Left lung (tissue), 10 donors: ENCODE results near the gene ADCK2. TPM values are rescaled to one million over a fixed set of nuclear protein-coding genes. Genes with fewer than 3 reads are reported as not detected.
"Not testable (repeated sequence)": the region's sequence is repeated elsewhere in the genome, so short reads cannot be mapped to it uniquely, and the experiment has no call there.

ENCODE experiments used
- ATAC-seq: fragments of 200-7000 bp; cut with Tn5 transposase; one replicate; pipeline ENCODE4 v1.9.1; 2020; ENCODE audit warnings: moderate library complexity
- DNase-seq, 4 donors: peaks; one replicate each; pipeline ENCODE4 v3.0.0-alpha.2; 2013 to 2020
- H3K27ac ChIP-seq, 2 donors: fragments of 200-600 bp; sonication (generic) in 1 of 2; one replicate each; pipeline versions ENCODE4 v1.5.0 to v1.8.0; 2020 to 2021
- H3K27me3 ChIP-seq, 2 donors: fragments of 200-600 bp; sonication (generic) in 1 of 2; one replicate each; pipeline versions ENCODE4 v1.5.0 to v1.8.0; 2020 to 2021
- H3K36me3 ChIP-seq, 2 donors: fragments of 200-600 bp; sonication (generic) in 1 of 2; one replicate each; pipeline versions ENCODE4 v1.5.0 to v1.8.0; 2020 to 2021
- H3K4me1 ChIP-seq, 2 donors: fragments of 200-600 bp; one replicate each; pipeline ENCODE4 v1.8.0; 2021
- H3K4me3 ChIP-seq, 2 donors: fragments of 200-600 bp; sonication (generic) in 1 of 2; one replicate each; pipeline versions ENCODE4 v1.5.0 to v1.8.0; 2020 to 2021; ENCODE audit warnings: mild to moderate bottlenecking in 1 of 2
- H3K9me3 ChIP-seq, 2 donors: fragments of 200-600 bp; sonication (generic) in 1 of 2; one replicate each; pipeline versions ENCODE4 v1.5.0 to v1.8.0; 2020 to 2021
- intact Hi-C, 2 donors: fragments of 100-400 bp; cut with DNase I; formaldehyde crosslinking; loops; one replicate each; pipeline versions ENCODE4 v1.11.2 to v1.14.2; 2022
- polyA plus RNA-seq, 6 donors: library from polyadenylated mRNA; unstranded; fragments of 120-200 nt; gene quantifications; one replicate each; pipeline ENCODE4 v1.2.1, GENCODE V29; 2013; ENCODE audit not compliant: insufficient read length in 6 of 6
- total RNA-seq, 2 donors: library from RNA; stranded (reverse); fragmentation: NEBNext Ultra II Directional; extraction: Animal tissue kit (Norgen Biotek cat#: 25700); gene quantifications; one replicate each; pipeline ENCODE4 v1.2.1, GENCODE V29; 2021
- TF ChIP-seq, protein P1 (sequence below), 2 donors: fragments of 200-600 bp; sonication (generic) in 1 of 2; IDR thresholded peaks; one replicate each; pipeline versions ENCODE4 v1.5.0 to v1.8.0; 2021; ENCODE audit warnings: antibody characterized with exemption in 2 of 2
- donor health status: DM: no; HTN: yes; CAD: no.
- donor health status: DM: no; HTN: no; CAD: no.

Gene ADCK2
- total and polyA plus RNA-seq, 8 donors: 14.5 to 22.0 (median 17.7) TPM

- peaks cover 0 to 33% of the 10 kb centered on the region in 2 donors for H3K36me3 ChIP-seq
- no peaks in the 10 kb centered on the region for H3K9me3 ChIP-seq
- intact Hi-C loops: no loop called here
- H3K4me3 ChIP-seq: no peak overlapping the region
- no peaks in the 10 kb centered on the region for H3K27me3 ChIP-seq
- TF ChIP-seq, protein P1, sequence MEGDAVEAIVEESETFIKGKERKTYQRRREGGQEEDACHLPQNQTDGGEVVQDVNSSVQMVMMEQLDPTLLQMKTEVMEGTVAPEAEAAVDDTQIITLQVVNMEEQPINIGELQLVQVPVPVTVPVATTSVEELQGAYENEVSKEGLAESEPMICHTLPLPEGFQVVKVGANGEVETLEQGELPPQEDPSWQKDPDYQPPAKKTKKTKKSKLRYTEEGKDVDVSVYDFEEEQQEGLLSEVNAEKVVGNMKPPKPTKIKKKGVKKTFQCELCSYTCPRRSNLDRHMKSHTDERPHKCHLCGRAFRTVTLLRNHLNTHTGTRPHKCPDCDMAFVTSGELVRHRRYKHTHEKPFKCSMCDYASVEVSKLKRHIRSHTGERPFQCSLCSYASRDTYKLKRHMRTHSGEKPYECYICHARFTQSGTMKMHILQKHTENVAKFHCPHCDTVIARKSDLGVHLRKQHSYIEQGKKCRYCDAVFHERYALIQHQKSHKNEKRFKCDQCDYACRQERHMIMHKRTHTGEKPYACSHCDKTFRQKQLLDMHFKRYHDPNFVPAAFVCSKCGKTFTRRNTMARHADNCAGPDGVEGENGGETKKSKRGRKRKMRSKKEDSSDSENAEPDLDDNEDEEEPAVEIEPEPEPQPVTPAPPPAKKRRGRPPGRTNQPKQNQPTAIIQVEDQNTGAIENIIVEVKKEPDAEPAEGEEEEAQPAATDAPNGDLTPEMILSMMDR (IDR thresholded peaks at IDR 0.05): no peak
- DNase-seq (no peak), ATAC-seq (no peak)
- H3K4me1 ChIP-seq: peaks cover 3 to 34% of the 10 kb centered on the region in 2 donors
- peak overlapping the region in 1 of 2 donors; percentile 7 for H3K27ac ChIP-seq
These were observed 3.6 kb downstream of the ADCK2 start for GRCh38 chr7:140676306-140676705.

GRCh38 chr7:140676956-140677355 is 4.2 kb downstream of the ADCK2 start:
- H3K4me3 ChIP-seq, H3K27ac ChIP-seq, ATAC-seq, DNase-seq, intact Hi-C loops, H3K9me3 ChIP-seq, H3K27me3 ChIP-seq: not testable (repeated sequence)
- Histone ChIP-seq H3K4me1 (peaks cover 3 to 34% of the 10 kb centered on the region in 2 donors), H3K36me3 (peaks cover 0 to 40% of the 10 kb centered on the region in 2 donors)

GRCh38 chr7:140677496-140677895 is 4.8 kb downstream of the ADCK2 start:
- Histone ChIP-seq H3K4me1 (peaks cover 3 to 29% of the 10 kb centered on the region in 2 donors), H3K27me3 (no peaks in the 10 kb centered on the region), H3K9me3 (no peaks in the 10 kb centered on the region), H3K4me3 (no peak overlapping the region), H3K36me3 (peaks cover 0 to 43% of the 10 kb centered on the region in 2 donors), H3K27ac (no peak overlapping the region)
- no peak for DNase-seq
- ATAC-seq: no peak
- TF ChIP-seq, protein P1 (IDR thresholded peaks at IDR 0.05): no peak
- intact Hi-C loops: no loop called here

DNA sequence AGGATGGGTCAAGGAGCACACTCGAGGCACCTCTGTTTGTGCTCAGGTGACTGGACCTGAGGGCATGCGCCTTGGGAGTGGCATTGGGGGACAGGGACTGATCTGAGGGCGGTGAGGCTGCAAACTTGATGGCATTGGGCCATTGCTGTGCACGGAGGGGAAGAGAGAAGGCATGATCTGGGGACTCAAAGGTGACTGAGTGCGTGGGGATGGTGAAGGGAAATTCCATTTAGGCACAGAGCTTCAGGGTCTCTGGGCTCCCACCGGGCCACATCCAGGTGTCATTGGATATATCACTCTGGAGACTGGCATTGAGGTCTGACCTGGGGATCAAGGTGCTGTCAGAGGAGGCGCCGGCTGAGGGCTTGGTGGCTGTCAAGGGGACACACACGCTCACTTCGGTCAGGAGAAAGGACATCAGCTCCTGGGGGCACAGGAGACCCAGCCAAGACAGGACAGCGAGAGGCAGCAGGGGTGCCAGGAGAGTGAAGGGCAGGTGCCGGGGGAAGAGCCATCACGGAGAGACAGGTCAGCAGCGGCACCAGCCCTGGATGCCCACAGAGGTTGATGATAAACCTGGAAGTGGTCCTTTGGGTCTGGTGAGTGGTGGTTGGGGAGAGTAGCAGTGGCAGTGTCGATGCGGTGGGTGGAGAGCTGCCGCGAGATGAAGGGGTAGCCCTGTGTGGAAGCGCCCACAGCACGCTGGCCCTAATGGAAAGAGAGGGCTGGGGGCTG is 5.5 kb downstream of the ADCK2 start:
- DNase-seq (no peak), ATAC-seq (no peak)
- H3K27ac ChIP-seq: no peak overlapping the region
- H3K27me3 ChIP-seq: no peaks in the 10 kb centered on the region
- H3K4me3 ChIP-seq: no peak overlapping the region
- intact Hi-C loops: no loop called here
- H3K4me1 ChIP-seq: peaks cover 3 to 26% of the 10 kb centered on the region in 2 donors
- peaks cover 0 to 43% of the 10 kb centered on the region in 2 donors for H3K36me3 ChIP-seq
- H3K9me3 ChIP-seq: no peaks in the 10 kb centered on the region
- TF ChIP-seq, protein P1 (IDR thresholded peaks at IDR 0.05): no peak

DNA sequence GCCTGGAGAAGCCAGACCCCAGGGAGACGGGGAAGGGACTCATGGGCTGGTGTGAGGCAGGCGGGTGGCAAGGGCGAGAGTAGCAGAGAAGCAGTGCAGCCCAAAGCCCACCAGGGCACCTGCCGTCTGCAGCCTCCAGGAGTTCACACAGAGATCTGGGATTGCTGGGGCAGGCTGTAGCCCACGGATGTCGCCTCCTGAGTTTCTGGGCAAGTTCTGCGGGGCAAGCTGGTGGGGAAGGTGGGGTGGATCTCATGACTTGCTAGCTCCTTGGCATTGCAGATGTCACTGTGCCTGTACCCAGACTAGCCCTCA is 6.0 kb downstream of the ADCK2 start:
- DNase-seq (no peak), ATAC-seq (no peak)
- H3K27me3 ChIP-seq: no peaks in the 10 kb centered on the region
- intact Hi-C loops: no loop called here
- H3K4me3 ChIP-seq: no peak overlapping the region
- peaks cover 0 to 43% of the 10 kb centered on the region in 2 donors for H3K36me3 ChIP-seq
- H3K27ac ChIP-seq: no peak overlapping the region
- H3K4me1 ChIP-seq: peaks cover 3 to 21% of the 10 kb centered on the region in 2 donors
- no peaks in the 10 kb centered on the region for H3K9me3 ChIP-seq
- TF ChIP-seq, protein P1 (IDR thresholded peaks at IDR 0.05): no peak

- Histone ChIP-seq H3K27me3 (no peaks in the 10 kb centered on the region), H3K4me1 (peaks cover 0 to 17% of the 10 kb centered on the region in 2 donors), H3K36me3 (peaks cover 0 to 45% of the 10 kb centered on the region in 2 donors), H3K9me3 (no peaks in the 10 kb centered on the region), H3K4me3 (no peak overlapping the region), H3K27ac (no peak overlapping the region)
- no peak for ATAC-seq
- intact Hi-C loops: no loop called here
- TF ChIP-seq, protein P1 (IDR thresholded peaks at IDR 0.05): no peak
- DNase-seq: no peak
These were observed 6.4 kb downstream of the ADCK2 start for GRCh38 chr7:140679186-140679585.
